Colonic mucosa (tissue), 4 donors: ENCODE measurements around the gene AARSD1. TPM values are rescaled to one million over a fixed set of nuclear protein-coding genes. Genes with fewer than 3 reads are reported as not detected.
"Not testable (repeated sequence)": the region's sequence is repeated elsewhere in the genome, so short reads cannot be mapped to it uniquely, and the experiment has no call there.

ENCODE experiments used
- DNase-seq: peaks from one replicate; pipeline ENCODE4 v3.0.0-alpha.2; 2020
- H3K27ac ChIP-seq: fragments of 200-600 bp; one replicate; pipeline ENCODE4 v1.8.0; 2021
- H3K27me3 ChIP-seq: fragments of 200-600 bp; one replicate; pipeline ENCODE4 v1.8.0; 2021
- H3K36me3 ChIP-seq: fragments of 200-600 bp; one replicate; pipeline ENCODE4 v1.8.0; 2021
- H3K4me1 ChIP-seq: fragments of 200-600 bp; one replicate; pipeline ENCODE4 v1.8.0; 2021; ENCODE audit warnings: mild to moderate bottlenecking
- H3K4me3 ChIP-seq: fragments of 200-600 bp; one replicate; pipeline ENCODE4 v1.8.0; 2021
- H3K9ac ChIP-seq, 2 donors: one replicate each; pipeline ENCODE4 v1.7.0; 2013; ENCODE audit warnings: control low read depth in 2 of 2, low read depth in 2 of 2, low read length in 2 of 2
- H3K9me3 ChIP-seq: fragments of 200-600 bp; one replicate; pipeline ENCODE4 v1.8.0; 2021
- CTCF ChIP-seq: fragments of 200-600 bp; IDR thresholded peaks from one replicate; pipeline ENCODE4 v1.8.0; 2022; ENCODE audit warnings: antibody characterized with exemption, mild to moderate bottlenecking
- intact Hi-C: fragments of 100-400 bp; cut with DNase I; formaldehyde crosslinking; loops from one replicate; pipeline ENCODE4 v1.14.1; 2022
- total RNA-seq, 2 donors: library from RNA; stranded (reverse); fragmentation: NEBNext Ultra II Directional in 1 of 2; extraction: Animal tissue kit (Norgen Biotek cat#: 25700) in 1 of 2; gene quantifications; one replicate each; pipeline ENCODE4 v1.2.1, GENCODE V29; 2021
- donor health status: healthy.
- donor health status: DM: no; HTN: no; CAD: no.
- donor health status: DM: no; HTN: no; CAD: no.

AARSD1 gene
- total RNA-seq, 2 donors from 2014 or later: 19.8 to 34.3 TPM

- H3K4me3 ChIP-seq: no peak overlapping the region
- DNase-seq: no peak
- no peak overlapping the region for H3K27ac ChIP-seq
These were observed 21.0 kb upstream of the AARSD1 start for GRCh38 chr17:42985225-42985624.

GRCh38 chr17:42982266-42982665 is 18.0 kb upstream of the AARSD1 start:
- no peak for TF ChIP-seq CTCF
- DNase-seq: no peak
- intact Hi-C loops: no loop called here
- no peak overlapping the region for H3K4me3 ChIP-seq
- H3K36me3 ChIP-seq: peaks cover 2% of the 10 kb centered on the region
- H3K27ac ChIP-seq: no peak overlapping the region
- peaks cover 19% of the 10 kb centered on the region for H3K4me1 ChIP-seq
- H3K9ac ChIP-seq: peak overlapping the region in 1 of 2 donors; percentile 88
- no peaks in the 10 kb centered on the region for H3K27me3 ChIP-seq
- no peaks in the 10 kb centered on the region for H3K9me3 ChIP-seq

More at GRCh38 chr17:42985225-42985624, 21.0 kb upstream of the AARSD1 start:
- H3K36me3 ChIP-seq: peaks cover 25% of the 10 kb centered on the region
- H3K4me1 ChIP-seq: peaks cover 9% of the 10 kb centered on the region
- no peak for TF ChIP-seq CTCF
- intact Hi-C loops: no loop called here
- H3K27me3 ChIP-seq: no peaks in the 10 kb centered on the region
- H3K9ac ChIP-seq: no peak overlapping the region
- H3K9me3 ChIP-seq: no peaks in the 10 kb centered on the region

- no peaks in the 10 kb centered on the region for H3K27me3 ChIP-seq
- no peak for TF ChIP-seq CTCF
- H3K9ac ChIP-seq: peak overlapping the region; percentile 86 to 88
- H3K4me1 ChIP-seq: peaks cover 19% of the 10 kb centered on the region
- peak; percentile 75 for DNase-seq
- intact Hi-C loops: no loop called here
- peak overlapping the region; percentile 96 for H3K4me3 ChIP-seq
- no peaks in the 10 kb centered on the region for H3K36me3 ChIP-seq
- H3K27ac ChIP-seq: peak overlapping the region; percentile 97
- H3K9me3 ChIP-seq: no peaks in the 10 kb centered on the region
These were observed 16.6 kb upstream of the AARSD1 start for GRCh38 chr17:42980766-42981397.

GRCh38 chr17:42980274-42980765 is 16.1 kb upstream of the AARSD1 start, which contains the start of gene RUNDC1:
Gene RUNDC1, plus strand, starts transcription at chr17:42980565. Its CDS starts 12 bp downstream, at chr17:42980577.
- peak within 1 kb of the TSS; percentile 96 for H3K4me3 ChIP-seq
- H3K9me3 ChIP-seq: no peaks in the 10 kb centered on the region
- intact Hi-C loops: no loop called here
- peak; percentile 97 for DNase-seq
- no peaks in the 10 kb centered on the region for H3K36me3 ChIP-seq
- H3K4me1 ChIP-seq: peaks cover 19% of the 10 kb centered on the region
- no peaks in the 10 kb centered on the region for H3K27me3 ChIP-seq
- no peak for TF ChIP-seq CTCF
- H3K9ac ChIP-seq: peak within 1 kb of the TSS; percentile 86 to 88
- peak within 1 kb of the TSS; percentile 97 for H3K27ac ChIP-seq

GRCh38 chr17:42979511-42980273 is 15.4 kb upstream of the AARSD1 start, which contains the start of gene PTGES3L:
Gene PTGES3L, minus strand, starts transcription at chr17:42980080. Its CDS starts 27 bp downstream, at chr17:42980053.
- peak within 1 kb of the TSS; percentile 96 for H3K4me3 ChIP-seq
- H3K27me3 ChIP-seq: no peaks in the 10 kb centered on the region
- peak; percentile 61 for DNase-seq
- no peaks in the 10 kb centered on the region for H3K36me3 ChIP-seq
- peak within 1 kb of the TSS; percentile 97 for H3K27ac ChIP-seq
- H3K9ac ChIP-seq: peak within 1 kb of the TSS; percentile 86 to 88
- peaks cover 19% of the 10 kb centered on the region for H3K4me1 ChIP-seq
- H3K9me3 ChIP-seq: no peaks in the 10 kb centered on the region
- intact Hi-C loops: no loop called here
- no peak for TF ChIP-seq CTCF

- H3K4me3 ChIP-seq, H3K27me3 ChIP-seq, intact Hi-C loops, DNase-seq, H3K9ac ChIP-seq, H3K27ac ChIP-seq, H3K9me3 ChIP-seq, H3K36me3 ChIP-seq: not testable (repeated sequence)
- peaks cover 10% of the 10 kb centered on the region for H3K4me1 ChIP-seq
These were observed 11.4 kb upstream of the AARSD1 start for GRCh38 chr17:42975701-42976100.
